Activated naive CD8-positive, alpha-beta T cell treated with anti-CD3 and anti-CD28 coated beads, Interleukin-2, amount 10 ng/mL, durations not matched to agents 7 days and 5 days (primary cell): ENCODE data around the gene SURF4. TPM values are rescaled to one million over a fixed set of nuclear protein-coding genes. Genes with fewer than 3 reads are reported as not detected.
A peak's percentile ranks its signal among the peaks of the same experiment; 100 is the strongest.
"Not testable (repeated sequence)": the region's sequence is repeated elsewhere in the genome, so short reads cannot be mapped to it uniquely, and the experiment has no call there.

Source experiments
- ATAC-seq: fragments of 150-1000 bp; cut with Tn5 transposase; one replicate; pipeline ENCODE4 v1.10.0; 2021; ENCODE audit warnings: low read depth, moderate library complexity
- POLR2A ChIA-PET: fragments of 350-600 bp; sonication (Branson Sonifier 250); formaldehyde crosslinking; loops from one replicate; lab custom pipeline; 2021; ENCODE audit warnings: antibody characterized with exemption; lab: Charles Lee
- DNase-seq: peaks from one replicate; pipeline ENCODE4 v3.0.0; 2021
- H3K27ac Mint-ChIP-seq: one replicate; pipeline ENCODE4 v1.8.0; 2022; ENCODE audit warnings: mild to moderate bottlenecking, mixed read lengths
- H3K27me3 Mint-ChIP-seq: one replicate; pipeline ENCODE4 v1.8.0; 2022; ENCODE audit warnings: mild to moderate bottlenecking, moderate library complexity, mixed read lengths
- H3K36me3 Mint-ChIP-seq: one replicate; pipeline ENCODE4 v1.8.0; 2021; ENCODE audit warnings: mild to moderate bottlenecking, mixed read lengths
- H3K4me1 Mint-ChIP-seq: one replicate; pipeline ENCODE4 v1.8.0; 2021; ENCODE audit warnings: mixed read lengths
- H3K4me3 Mint-ChIP-seq: one replicate; pipeline ENCODE4 v1.8.0; 2022; ENCODE audit warnings: mild to moderate bottlenecking, moderate library complexity, mixed read lengths
- H3K9me3 Mint-ChIP-seq: one replicate; pipeline ENCODE4 v1.8.0; 2021; ENCODE audit warnings: mixed read lengths
- total RNA-seq, 2 experiments: library from RNA; stranded (reverse); gene quantifications; one replicate each; pipeline ENCODE4 v1.2.3, GENCODE V29; 2021

SURF4 gene
- total RNA-seq, 2 experiments from 2014 or later, result 160 to 161 TPM

DNA sequence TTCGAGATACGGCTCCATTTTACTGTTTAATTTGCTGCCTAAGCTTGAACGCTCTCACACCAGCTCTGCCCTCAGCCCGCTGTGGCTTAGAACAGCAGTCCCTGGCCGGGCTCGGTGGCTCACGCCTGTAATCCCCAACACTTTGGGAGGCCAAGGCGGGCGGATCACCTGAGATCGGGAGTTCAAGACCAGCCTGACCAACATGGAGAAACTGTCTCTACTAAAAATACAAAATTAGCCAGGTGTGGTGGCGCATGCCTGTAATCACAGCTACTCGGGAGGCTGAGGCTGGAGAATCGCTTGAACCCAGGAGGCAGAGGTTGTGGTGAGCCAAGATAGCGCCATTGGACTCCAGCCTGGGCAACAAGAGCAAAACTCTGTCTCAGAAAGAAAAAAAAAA is 1.4 kb upstream of the SURF4 start:
- not testable (repeated sequence) for H3K27ac Mint-ChIP-seq, H3K9me3 Mint-ChIP-seq, H3K27me3 Mint-ChIP-seq, ATAC-seq, DNase-seq
- H3K36me3 Mint-ChIP-seq, result peaks cover 14% of the 10 kb centered on the region
- H3K4me3 Mint-ChIP-seq, result peak overlapping the region; percentile 61
- peaks cover 31% of the 10 kb centered on the region for H3K4me1 Mint-ChIP-seq
- POLR2A ChIA-PET, result interaction anchor here (1.2 to 1.4 kb wide), 4 partner anchors 21 to 42 kb away, joined by 3 to 10 read pairs (median 6); partner anchors contain the start of genes MED22, RPL7A, SURF1 and SURF2

DNA sequence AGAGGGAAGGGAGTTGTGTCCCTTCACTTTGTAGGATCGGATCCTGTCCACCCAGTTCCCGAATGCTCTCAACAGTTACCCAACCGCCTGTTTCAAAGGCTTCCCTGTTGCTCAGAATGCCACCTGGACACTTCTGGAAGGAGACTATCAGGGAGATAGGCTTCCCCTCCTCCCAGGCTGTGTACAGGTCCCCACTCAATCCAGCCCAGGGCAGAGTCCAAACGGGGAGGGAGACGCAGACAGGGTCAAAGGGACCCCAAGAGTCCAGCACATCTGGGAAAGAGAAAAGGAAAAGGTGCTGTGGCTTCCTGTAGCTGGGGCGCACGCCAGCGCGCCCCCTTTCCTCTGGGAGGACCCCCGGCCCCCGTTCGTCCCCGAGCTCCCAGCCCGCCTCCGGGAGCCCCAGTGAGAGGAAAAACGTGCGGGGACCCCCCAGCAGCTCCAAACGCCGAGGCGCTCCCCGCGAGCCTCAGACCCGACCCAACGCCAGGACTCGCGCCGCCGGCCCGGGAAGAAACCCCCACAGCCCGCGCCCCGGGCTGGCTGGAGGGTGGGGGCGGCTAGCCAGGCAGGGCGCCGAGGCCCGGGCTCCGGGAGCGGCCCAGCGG is 640 bp downstream of the SURF4 start:
- Mint-ChIP-seq H3K27me3 (peaks cover 3% of the 10 kb centered on the region), H3K36me3 (peaks cover 20% of the 10 kb centered on the region), H3K9me3 (no peaks in the 10 kb centered on the region), H3K4me1 (peaks cover 49% of the 10 kb centered on the region), H3K27ac (peak overlapping the region; percentile 99), H3K4me3 (peak overlapping the region; percentile 95)
- POLR2A ChIA-PET, result interaction anchor here (0.9 to 7.1 kb wide), 9 partner anchors 11 to 42 kb away, joined by 3 to 162 read pairs (median 7); partner anchors contain the start of genes MED22, REXO4, RPL7A and SURF1
- DNase-seq (no peak), ATAC-seq (peak; percentile 3)

DNA sequence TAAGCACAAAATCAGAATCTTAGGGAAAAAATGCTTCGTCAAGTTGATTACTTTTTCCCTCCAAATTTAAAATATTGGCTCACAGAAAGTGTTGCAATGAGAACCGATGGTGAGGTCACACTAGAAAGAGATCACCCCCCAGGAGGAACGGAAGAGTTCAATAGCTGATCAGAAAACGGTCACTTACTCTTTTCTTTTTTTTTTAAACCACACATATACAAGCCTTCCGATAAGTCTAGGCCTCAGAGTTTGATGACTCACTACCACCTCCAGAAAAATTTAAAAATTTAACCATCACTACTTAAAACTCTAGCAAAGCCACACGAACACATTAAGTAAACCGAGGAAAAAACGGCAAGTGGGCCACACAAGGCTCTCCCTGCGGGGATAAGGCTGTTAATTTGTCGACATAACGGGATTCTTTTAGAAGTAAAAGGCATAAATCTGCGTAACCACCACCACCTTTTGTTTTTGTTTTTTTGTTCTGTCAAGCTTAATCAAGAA is 1.2 kb downstream of the SURF4 start:
- Mint-ChIP-seq H3K27me3 (peaks cover 3% of the 10 kb centered on the region), H3K4me1 (peaks cover 54% of the 10 kb centered on the region)
- POLR2A ChIA-PET, result interaction anchor here (0.7 to 7.1 kb wide), 11 partner anchors 10 to 111 kb away, joined by 3 to 162 read pairs (median 7); partner anchors contain the start of genes MED22, REXO4, RPL7A and SURF1

DNA sequence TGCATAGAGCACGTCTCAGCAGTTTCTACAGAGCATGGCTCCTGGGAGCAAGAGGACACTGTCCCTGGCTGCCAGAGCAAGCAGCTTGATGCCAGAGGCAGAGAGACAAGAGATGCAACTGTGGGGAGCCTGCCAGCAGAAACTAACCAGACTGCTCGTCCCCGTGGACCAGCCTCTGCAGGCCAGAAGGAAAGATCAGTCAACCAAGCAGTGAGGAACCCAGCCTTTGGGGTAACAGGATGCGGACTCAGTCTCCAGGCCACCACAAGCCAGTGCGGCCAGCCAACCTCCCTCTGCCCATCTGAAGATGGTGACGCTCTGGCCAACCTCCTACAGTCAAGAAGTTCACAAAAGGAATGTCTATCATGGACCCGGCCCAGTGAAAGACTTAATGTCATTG is 3.7 kb downstream of the SURF4 start:
- Mint-ChIP-seq H3K4me3 (peak overlapping the region; percentile 82), H3K27ac (peak overlapping the region; percentile 93), H3K36me3 (peaks cover 36% of the 10 kb centered on the region), H3K4me1 (peaks cover 57% of the 10 kb centered on the region), H3K27me3 (no peaks in the 10 kb centered on the region), H3K9me3 (no peaks in the 10 kb centered on the region)
- POLR2A ChIA-PET, result interaction anchor here (0.6 to 7.1 kb wide), 3 partner anchors 15 to 36 kb away, joined by 3 to 162 read pairs (median 147); partner anchors contain the start of genes MED22, RPL7A, SURF1 and SURF2
- no peak for DNase-seq
- no peak for ATAC-seq

More for the DNA sequence above, 1.2 kb downstream of the SURF4 start:
- H3K27ac Mint-ChIP-seq, result peak overlapping the region; percentile 99
- ATAC-seq (peak; percentile 16), DNase-seq (no peak)
- peaks cover 24% of the 10 kb centered on the region for H3K36me3 Mint-ChIP-seq
- H3K4me3 Mint-ChIP-seq, result peak overlapping the region; percentile 95
- H3K9me3 Mint-ChIP-seq, result no peaks in the 10 kb centered on the region

DNA sequence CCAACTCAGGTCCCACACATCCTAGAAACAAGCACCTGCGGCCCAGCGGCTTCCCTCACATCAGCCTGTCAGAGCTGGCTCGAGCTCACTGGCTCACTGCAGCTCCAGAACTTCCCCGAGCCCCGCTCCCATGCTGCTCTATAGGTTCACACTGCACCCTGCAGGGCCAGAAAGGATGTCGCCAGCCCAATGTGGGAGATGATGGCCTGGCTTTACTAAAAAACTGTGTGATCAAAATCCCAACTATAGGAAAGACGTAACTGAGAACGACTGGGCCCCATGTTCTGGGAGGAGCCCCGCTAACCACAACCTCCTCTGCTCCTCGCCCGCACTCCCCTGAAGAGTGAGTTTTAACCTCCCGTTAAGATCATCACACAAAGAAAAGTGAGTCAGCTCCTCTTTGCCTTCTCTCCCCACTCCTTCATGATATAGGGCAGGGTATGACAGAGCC is 4.6 kb downstream of the SURF4 start:
- H3K4me3 Mint-ChIP-seq, result peak overlapping the region; percentile 82
- H3K9me3 Mint-ChIP-seq, result no peaks in the 10 kb centered on the region
- H3K27ac Mint-ChIP-seq, result peak overlapping the region; percentile 93
- peak; percentile 43 for ATAC-seq
- POLR2A ChIA-PET, result interaction anchor here (0.6 to 7.1 kb wide), 10 partner anchors 9 to 341 kb away, joined by 3 to 162 read pairs (median 6); partner anchors contain the start of genes CACFD1, GTF3C5, MED22 and REXO4
- H3K27me3 Mint-ChIP-seq, result no peaks in the 10 kb centered on the region
- DNase-seq, result peak; percentile 70
- peaks cover 55% of the 10 kb centered on the region for H3K4me1 Mint-ChIP-seq
- H3K36me3 Mint-ChIP-seq, result peaks cover 36% of the 10 kb centered on the region

DNA sequence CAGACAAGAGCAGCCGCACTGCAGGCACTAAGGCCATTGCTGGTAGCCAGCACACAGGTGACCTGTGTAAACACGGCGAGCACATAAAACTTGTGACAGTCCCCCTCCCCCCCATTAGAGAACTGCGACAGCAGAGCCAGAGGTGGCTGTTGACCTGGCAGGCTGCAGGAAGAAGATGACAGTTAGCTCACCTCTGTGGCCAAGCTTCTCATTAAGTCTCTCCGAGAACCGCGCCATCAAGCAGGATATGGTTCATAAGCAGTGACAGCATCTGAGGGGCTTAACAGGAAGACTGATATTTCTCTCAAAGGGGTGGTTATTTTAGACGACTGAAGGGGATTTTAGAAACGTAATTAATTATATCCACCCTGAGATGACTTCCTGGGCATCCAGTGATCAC is 5.2 kb downstream of the SURF4 start:
- peak; percentile 73 for ATAC-seq
- Mint-ChIP-seq H3K4me3 (peak overlapping the region; percentile 82), H3K9me3 (no peaks in the 10 kb centered on the region), H3K27me3 (no peaks in the 10 kb centered on the region), H3K36me3 (peaks cover 42% of the 10 kb centered on the region), H3K27ac (peak overlapping the region; percentile 93), H3K4me1 (peaks cover 55% of the 10 kb centered on the region)
- POLR2A ChIA-PET, result interaction anchor here (0.6 to 7.1 kb wide), 10 partner anchors 8 to 340 kb away, joined by 3 to 162 read pairs (median 6); partner anchors contain the start of genes CACFD1, GTF3C5, MED22 and REXO4
- peak; percentile 56 for DNase-seq

DNA sequence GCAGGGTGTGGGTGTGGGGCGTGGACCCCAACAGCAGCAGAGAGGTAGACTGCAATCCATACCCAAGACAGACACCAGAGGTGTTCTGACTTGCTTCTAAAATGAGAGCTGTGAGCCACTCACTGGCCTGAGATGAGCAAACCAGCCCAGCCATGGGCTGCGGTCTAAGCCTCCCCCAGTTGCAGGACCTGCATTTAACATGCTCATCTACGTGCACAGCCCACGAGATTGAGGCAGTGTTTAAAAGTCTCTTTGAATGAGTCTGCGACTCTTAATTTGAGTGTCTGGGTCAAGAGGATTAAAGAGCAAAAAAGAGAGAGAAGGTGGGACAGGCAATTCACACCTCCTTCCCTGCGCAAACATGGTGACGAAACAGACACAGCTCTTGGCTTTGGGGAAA is 5.9 kb downstream of the SURF4 start:
- Mint-ChIP-seq H3K4me3 (peak overlapping the region; percentile 82), H3K36me3 (peaks cover 40% of the 10 kb centered on the region), H3K27ac (peak overlapping the region; percentile 93), H3K9me3 (no peaks in the 10 kb centered on the region), H3K27me3 (no peaks in the 10 kb centered on the region), H3K4me1 (peaks cover 59% of the 10 kb centered on the region)
- no peak for ATAC-seq
- no peak for DNase-seq
- POLR2A ChIA-PET, result interaction anchor here (1.4 to 7.1 kb wide), 4 partner anchors 13 to 339 kb away, joined by 4 to 162 read pairs (median 76); partner anchors contain the start of genes GTF3C5, MED22, RPL7A and SURF1

DNA sequence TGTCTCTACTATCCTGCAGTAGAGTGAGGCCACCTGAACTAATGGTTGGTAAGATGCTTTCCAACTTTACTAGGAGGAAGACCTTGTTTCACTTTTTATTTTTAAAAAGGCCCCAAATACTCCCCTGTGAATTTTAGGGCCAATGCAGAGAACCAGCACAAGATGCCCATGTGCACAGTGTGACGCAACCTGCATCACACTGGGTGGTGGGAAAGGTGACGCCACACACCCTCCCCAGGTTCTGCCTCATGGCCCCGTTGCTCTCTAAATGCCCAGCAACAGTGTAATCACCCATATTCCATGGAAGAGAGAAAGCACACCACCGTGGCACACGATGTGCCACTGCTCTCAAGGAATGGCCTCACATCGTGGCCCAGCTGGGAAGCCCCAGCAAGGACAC is 6.4 kb downstream of the SURF4 start:
- peaks cover 57% of the 10 kb centered on the region for H3K4me1 Mint-ChIP-seq
- H3K9me3 Mint-ChIP-seq, result no peaks in the 10 kb centered on the region
- ATAC-seq (no peak), DNase-seq (no peak)
- POLR2A ChIA-PET, result interaction anchor here (6.7 to 7.1 kb wide), 2 partner anchors 13 to 20 kb away, joined by 147 to 162 read pairs; partner anchors contain the start of genes MED22, RPL7A, SURF1 and SURF2
- peak overlapping the region; percentile 82 for H3K4me3 Mint-ChIP-seq
- peak overlapping the region; percentile 93 for H3K27ac Mint-ChIP-seq
- peaks cover 39% of the 10 kb centered on the region for H3K36me3 Mint-ChIP-seq
- no peaks in the 10 kb centered on the region for H3K27me3 Mint-ChIP-seq

DNA sequence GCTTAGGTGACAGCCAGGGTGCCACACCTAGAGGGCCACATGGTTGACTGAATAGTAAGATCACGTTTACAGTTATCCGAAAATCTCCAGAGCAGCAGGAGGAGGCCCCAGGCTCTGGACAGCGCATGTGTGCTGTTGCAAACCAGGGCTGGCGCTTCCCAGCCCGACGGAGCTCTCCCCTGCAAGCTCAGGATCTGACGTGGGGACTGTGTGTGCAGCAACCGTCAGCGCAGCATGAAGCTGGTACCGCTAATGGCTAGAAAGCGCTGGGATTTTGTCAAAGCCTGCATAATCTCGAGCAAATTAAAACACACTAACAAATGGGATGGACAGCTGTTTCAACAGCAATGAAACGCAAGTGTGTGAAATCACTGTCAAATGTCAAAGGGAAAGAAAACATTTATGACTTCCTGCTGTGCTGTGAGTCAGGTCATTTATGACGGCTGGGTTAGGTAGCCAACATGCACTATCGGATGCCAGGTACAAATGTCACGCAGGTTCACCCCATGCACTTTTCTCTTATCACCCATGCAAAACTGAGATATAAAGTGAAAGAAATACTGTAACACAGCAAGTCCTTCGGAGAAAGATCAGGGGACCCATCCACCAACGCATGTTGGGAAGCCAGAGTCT is 7.5 kb downstream of the SURF4 start:
- Mint-ChIP-seq H3K27ac (peak overlapping the region; percentile 93), H3K4me3 (peak overlapping the region; percentile 57), H3K9me3 (no peaks in the 10 kb centered on the region), H3K27me3 (no peaks in the 10 kb centered on the region), H3K4me1 (peaks cover 52% of the 10 kb centered on the region), H3K36me3 (peaks cover 43% of the 10 kb centered on the region)
- POLR2A ChIA-PET, result no interaction called here
- ATAC-seq (no peak), DNase-seq (no peak)

DNA sequence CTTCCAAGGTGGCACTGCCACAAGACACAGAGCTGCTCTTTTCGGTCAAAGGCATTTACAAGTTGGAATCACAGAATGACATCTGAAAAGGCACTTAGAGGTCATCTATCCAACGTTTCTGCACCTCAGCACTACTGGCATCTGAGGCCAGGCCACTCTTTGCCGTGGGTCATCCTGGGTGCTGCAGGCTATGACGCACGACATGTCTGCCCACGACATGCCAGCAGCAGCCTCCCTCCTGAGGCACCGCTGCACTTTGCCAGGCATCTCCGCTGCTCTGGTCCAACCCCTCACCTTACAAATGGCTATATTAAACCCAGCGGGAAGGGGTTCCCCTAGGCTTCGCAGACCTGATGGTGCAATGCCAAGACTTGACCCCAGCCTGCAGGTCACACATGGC is 8.1 kb downstream of the SURF4 start:
- peak overlapping the region; percentile 93 for H3K27ac Mint-ChIP-seq
- H3K4me3 Mint-ChIP-seq, result no peak overlapping the region
- peaks cover 47% of the 10 kb centered on the region for H3K4me1 Mint-ChIP-seq
- DNase-seq (no peak), ATAC-seq (no peak)
- H3K27me3 Mint-ChIP-seq, result no peaks in the 10 kb centered on the region
- POLR2A ChIA-PET, result interaction anchor here (2.0 kb wide), 1 partner anchor 12 kb away, joined by 6 read pairs; the partner anchor contains the start of genes SURF1 and SURF2
- peaks cover 43% of the 10 kb centered on the region for H3K36me3 Mint-ChIP-seq
- no peaks in the 10 kb centered on the region for H3K9me3 Mint-ChIP-seq

DNA sequence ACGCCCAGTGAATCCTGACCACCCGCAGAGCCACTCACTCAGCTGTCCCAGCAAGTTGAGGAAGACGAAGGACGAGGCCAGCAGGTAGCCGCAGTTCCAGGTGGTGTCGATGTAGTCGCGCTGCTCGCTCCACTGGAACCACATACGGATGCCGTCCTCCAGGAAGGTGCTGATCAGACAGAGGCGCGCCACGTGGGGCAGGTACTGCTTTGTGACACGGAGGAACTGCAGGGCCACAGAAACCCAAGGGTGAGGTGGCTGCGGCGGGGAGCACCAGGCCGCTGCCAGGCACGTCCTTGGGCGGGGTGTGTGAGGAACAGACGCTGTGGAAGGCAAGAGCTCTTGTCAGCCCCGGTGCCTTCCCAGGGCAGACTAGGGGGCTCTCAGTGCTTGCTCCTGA is 8.6 kb downstream of the SURF4 start:
- peaks cover 42% of the 10 kb centered on the region for H3K4me1 Mint-ChIP-seq
- POLR2A ChIA-PET, result interaction anchor here (1.0 to 2.0 kb wide), 2 partner anchors 11 to 111 kb away, joined by 3 to 6 read pairs; partner anchors contain the start of genes SLC2A6, SURF1 and SURF2
- no peak for DNase-seq
- H3K9me3 Mint-ChIP-seq, result no peaks in the 10 kb centered on the region
- peak overlapping the region; percentile 53 for H3K27ac Mint-ChIP-seq
- no peak for ATAC-seq
- H3K36me3 Mint-ChIP-seq, result peaks cover 39% of the 10 kb centered on the region
- H3K4me3 Mint-ChIP-seq, result no peak overlapping the region
- no peaks in the 10 kb centered on the region for H3K27me3 Mint-ChIP-seq

DNA sequence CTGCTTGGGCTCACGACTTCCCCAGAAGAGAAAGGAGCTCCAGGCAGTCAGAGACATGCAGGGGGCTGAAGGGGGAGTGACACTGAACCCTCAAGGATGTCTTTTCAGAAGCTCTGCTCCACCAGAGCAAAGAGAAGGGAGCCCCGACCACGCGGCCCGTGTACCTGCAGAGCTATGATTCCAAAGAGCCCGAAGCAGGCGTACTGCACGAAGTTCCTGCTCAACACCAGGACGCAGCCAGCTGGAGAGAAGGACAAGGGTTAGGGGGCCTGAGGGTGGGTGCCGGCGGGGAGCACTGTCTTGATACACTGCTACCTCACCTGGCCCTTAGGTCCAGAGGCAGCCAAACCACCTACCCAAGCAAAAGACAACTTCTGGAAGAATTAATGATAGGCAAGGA is 9.4 kb downstream of the SURF4 start:
- H3K27me3 Mint-ChIP-seq, result no peaks in the 10 kb centered on the region
- no peak overlapping the region for H3K4me3 Mint-ChIP-seq
- H3K4me1 Mint-ChIP-seq, result peaks cover 42% of the 10 kb centered on the region
- ATAC-seq, result no peak
- no peak overlapping the region for H3K27ac Mint-ChIP-seq
- POLR2A ChIA-PET, result interaction anchor here (1.0 to 2.0 kb wide), 2 partner anchors 10 to 112 kb away, joined by 3 to 6 read pairs; partner anchors contain the start of genes SLC2A6, SURF1 and SURF2
- peaks cover 38% of the 10 kb centered on the region for H3K36me3 Mint-ChIP-seq
- no peak for DNase-seq
- H3K9me3 Mint-ChIP-seq, result no peaks in the 10 kb centered on the region
